Measurements from ENCODE around the gene STARD9. TPM values are rescaled to one million over a fixed set of nuclear protein-coding genes. Genes with fewer than 3 reads are reported as not detected.

Gene STARD9
- total and polyA plus RNA-seq, 2 of the 13 experiments (the other 11 are each of a cell fraction or from before 2014, with no cell fraction given), result 5.3 to 7.5 TPM

DNA sequence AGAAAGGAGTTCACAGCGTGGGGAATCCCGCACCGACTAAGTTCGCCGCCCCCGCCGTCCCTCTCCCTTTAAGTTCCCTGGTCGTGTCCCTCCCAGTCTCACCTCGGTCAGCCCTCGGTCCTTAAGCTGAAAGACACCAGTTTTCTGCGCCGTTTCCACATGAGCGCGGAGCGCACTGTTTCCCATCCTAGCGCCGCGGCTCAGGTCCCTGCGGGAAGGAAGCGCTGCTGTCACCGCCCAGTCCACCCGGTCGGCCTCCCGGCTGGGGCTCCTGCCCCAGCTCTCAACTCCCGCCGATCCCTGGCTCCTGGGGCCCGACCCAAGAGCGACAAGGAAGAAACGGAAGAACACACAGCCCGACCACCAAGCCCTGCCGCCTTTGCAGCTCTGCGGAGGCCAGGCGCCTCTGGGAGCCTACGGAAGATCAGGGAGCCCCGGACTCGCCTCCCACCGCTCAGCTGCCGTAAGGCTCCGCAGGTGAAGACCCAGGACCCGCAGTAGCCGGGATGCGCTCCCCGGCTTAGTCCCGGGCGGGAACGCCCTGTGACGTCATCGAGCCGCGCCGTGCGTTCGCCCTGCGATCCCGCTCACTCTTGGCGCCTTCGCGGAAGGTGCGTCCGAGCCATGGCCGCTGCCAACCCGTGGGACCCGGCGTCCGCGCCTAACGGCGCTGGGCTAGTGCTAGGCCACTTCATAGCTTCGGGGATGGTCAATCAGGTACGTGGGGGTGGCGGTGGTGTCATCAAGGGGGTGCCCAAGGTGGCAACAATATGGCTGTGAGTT, 27.0 kb upstream of the STARD9 start, which contains the start of the genes HAUS2 and LRRC57 (continued):
- TF ChIP-seq DRAP1 (CRISPR knock-in tag; IDR thresholded peaks at IDR 0.05) (peak; percentile 69), ZNF546 (CRISPR knock-in tag; conservative IDR thresholded peaks at IDR 0.05) (0 out of 2 replicates have a peak, but pooled peaks have one; percentile 35), LRRFIP1 (CRISPR knock-in tag; conservative IDR thresholded peaks at IDR 0.05) (no peak), GZF1 (CRISPR knock-in tag; IDR thresholded peaks at IDR 0.05) (peak; percentile 54; the same call in 1 of the 2 replicates), ZNF670 (CRISPR knock-in tag; IDR thresholded peaks at IDR 0.05; ENCODE audit: borderline replicate concordance) (peak; percentile 61; the same call in 1 of the 2 replicates), ATF6 (CRISPR knock-in tag; conservative IDR thresholded peaks at IDR 0.05) (peak; percentile 88; the same call in 1 of the 2 replicates), HNRNPUL1 (IDR thresholded peaks at IDR 0.05; ENCODE audit: low read depth, low read length) (no peak; the same call in 1 of the 2 replicates), ZNF773 (CRISPR knock-in tag; IDR thresholded peaks at IDR 0.05; ENCODE audit: borderline replicate concordance) (no peak), MTF2 (CRISPR knock-in tag; IDR thresholded peaks at IDR 0.05; ENCODE audit: borderline replicate concordance) (no peak), MAFF (IDR thresholded peaks at IDR 0.05; ENCODE audit: low read depth, low read length) (no peak), FOXP4 (CRISPR knock-in tag; IDR thresholded peaks at IDR 0.05) (peak; percentile 55; the same call in 1 of the 2 replicates), ZNF430 (CRISPR knock-in tag; IDR thresholded peaks at IDR 0.05) (peak; percentile 55; the same call in 1 of the 2 replicates), PHF5A (CRISPR knock-in tag; IDR thresholded peaks at IDR 0.05; ENCODE audit: low read depth, unreplicated experiment) (peak; percentile 49), MIER2 (CRISPR knock-in tag; IDR thresholded peaks at IDR 0.05) (no peak), ELF3 (CRISPR knock-in tag; IDR thresholded peaks at IDR 0.05) (peak; percentile 65), GATAD1 (CRISPR knock-in tag; IDR thresholded peaks at IDR 0.05) (peak; percentile 97)
- TF ChIP-seq, protein P1, sequence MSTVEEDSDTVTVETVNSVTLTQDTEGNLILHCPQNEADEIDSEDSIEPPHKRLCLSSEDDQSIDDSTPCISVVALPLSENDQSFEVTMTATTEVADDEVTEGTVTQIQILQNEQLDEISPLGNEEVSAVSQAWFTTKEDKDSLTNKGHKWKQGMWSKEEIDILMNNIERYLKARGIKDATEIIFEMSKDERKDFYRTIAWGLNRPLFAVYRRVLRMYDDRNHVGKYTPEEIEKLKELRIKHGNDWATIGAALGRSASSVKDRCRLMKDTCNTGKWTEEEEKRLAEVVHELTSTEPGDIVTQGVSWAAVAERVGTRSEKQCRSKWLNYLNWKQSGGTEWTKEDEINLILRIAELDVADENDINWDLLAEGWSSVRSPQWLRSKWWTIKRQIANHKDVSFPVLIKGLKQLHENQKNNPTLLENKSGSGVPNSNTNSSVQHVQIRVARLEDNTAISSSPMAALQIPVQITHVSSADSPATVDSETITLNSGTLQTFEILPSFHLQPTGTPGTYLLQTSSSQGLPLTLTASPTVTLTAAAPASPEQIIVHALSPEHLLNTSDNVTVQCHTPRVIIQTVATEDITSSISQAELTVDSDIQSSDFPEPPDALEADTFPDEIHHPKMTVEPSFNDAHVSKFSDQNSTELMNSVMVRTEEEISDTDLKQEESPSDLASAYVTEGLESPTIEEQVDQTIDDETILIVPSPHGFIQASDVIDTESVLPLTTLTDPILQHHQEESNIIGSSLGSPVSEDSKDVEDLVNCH (CRISPR knock-in tag; IDR thresholded peaks at IDR 0.05), result no peak
